Sigmoid colon (tissue), 4 donors: ENCODE measurements around the gene CREB3.

ENCODE experiments used
- CTCF ChIP-seq, 4 experiments: fragments of 450-650 bp in 3 of 4; fragments of 200-600 bp in 1 of 4; IDR thresholded peaks; one replicate each; pipeline ENCODE4 v1.5.1; 2016 to 2019; ENCODE audit warnings: antibody characterized with exemption in 4 of 4, mild to moderate bottlenecking in 3 of 4, moderate library complexity in 2 of 4
- EP300 ChIP-seq, 4 donors: sonication (generic); formaldehyde crosslinking; IDR thresholded peaks; one replicate each; pipeline ENCODE4 v1.6.1; 2017; ENCODE audit warnings: antibody characterized with exemption in 4 of 4
- POLR2A ChIP-seq, 2 donors: fragments of 450-650 bp; IDR thresholded peaks; one replicate each; pipeline ENCODE4 v1.6.1; 2016; ENCODE audit warnings: antibody characterized with exemption in 2 of 2, mild to moderate bottlenecking in 2 of 2, moderate library complexity in 2 of 2
- POLR2AphosphoS5 ChIP-seq, 4 donors: sonication (generic); formaldehyde crosslinking; IDR thresholded peaks; one replicate each; pipeline ENCODE4 v1.6.1; 2017; ENCODE audit warnings: antibody characterized with exemption in 4 of 4

GRCh38 chr9:35700031-35700430 lies 32.4 kb upstream of the CREB3 start:
- no peak for TF ChIP-seq CTCF (IDR thresholded peaks at IDR 0.05)
- TF ChIP-seq POLR2A (IDR thresholded peaks at IDR 0.05): no peak
- TF ChIP-seq POLR2AphosphoS5 (IDR thresholded peaks at IDR 0.05): no peak
- no peak for TF ChIP-seq EP300 (IDR thresholded peaks at IDR 0.05)
